PC-9 (cell line): ENCODE results near the gene FARP1.

Source experiments
- CTCF ChIP-seq: fragments of 200-600 bp; sonication (generic); conservative IDR thresholded peaks from 2 replicates; pipeline ENCODE4 v1.6.1; 2017; ENCODE audit warnings: mixed run types, antibody characterized with exemption, mild to moderate bottlenecking, moderate library complexity
- EZH2 ChIP-seq: fragments of 200-600 bp; sonication (generic); IDR thresholded peaks from 2 replicates; pipeline ENCODE4 v1.8.0; 2017; ENCODE audit warnings: antibody characterized with exemption, low read depth

GRCh38 chr13:98422046-98422445 lies 279.2 kb downstream of the FARP1 start:
- TF ChIP-seq CTCF (no peak), EZH2 (no peak)
